HG03521 (cell line): ENCODE measurements around the gene USP28.
"Not testable (repeated sequence)": the region's sequence is repeated elsewhere in the genome, so short reads cannot be mapped to it uniquely, and the experiment has no call there.

Experiments used
- ATAC-seq: cut with Tn5 transposase; IDR thresholded peaks from one replicate; pipeline ENCODE4 v1.9.1; 2021; ENCODE audit warnings: mild to moderate bottlenecking, moderate library complexity; ENCODE audit not compliant: unreplicated experiment

Gene USP28

GRCh38 chr11:113838005-113838404 lies 37.4 kb downstream of the USP28 start:
- ATAC-seq, result no peak

- no peak for ATAC-seq
These were observed 40.1 kb downstream of the USP28 start for GRCh38 chr11:113835306-113835705.

GRCh38 chr11:113833151-113833550 lies 42.2 kb downstream of the USP28 start:
- no peak for ATAC-seq

GRCh38 chr11:113831314-113831713 lies 44.1 kb downstream of the USP28 start:
- ATAC-seq, result peak; percentile 92

GRCh38 chr11:113829751-113830150 lies 45.6 kb downstream of the USP28 start:
- ATAC-seq, result no peak

GRCh38 chr11:113828191-113828590 lies 47.2 kb downstream of the USP28 start:
- ATAC-seq, result no peak

- no peak for ATAC-seq
These were observed 47.9 kb downstream of the USP28 start for GRCh38 chr11:113827477-113827876.

- ATAC-seq, result no peak
These were observed 56.9 kb downstream of the USP28 start for GRCh38 chr11:113818426-113818825.

GRCh38 chr11:113817626-113818025 lies 57.7 kb downstream of the USP28 start:
- ATAC-seq, result no peak

GRCh38 chr11:113817162-113817561 lies 58.2 kb downstream of the USP28 start:
- ATAC-seq, result no peak

GRCh38 chr11:113814181-113814580 lies 61.2 kb downstream of the USP28 start:
- no peak for ATAC-seq

- ATAC-seq, result no peak
These were observed 66.4 kb downstream of the USP28 start for GRCh38 chr11:113808931-113809330.

GRCh38 chr11:113806406-113806805 lies 69.0 kb downstream of the USP28 start:
- no peak for ATAC-seq

GRCh38 chr11:113805640-113806039 lies 69.7 kb downstream of the USP28 start:
- no peak for ATAC-seq

GRCh38 chr11:113802621-113803020 lies 72.8 kb downstream of the USP28 start:
- no peak for ATAC-seq

GRCh38 chr11:113796663-113797259 lies 78.6 kb downstream of the USP28 start:
- peak; percentile 46 for ATAC-seq

- no peak for ATAC-seq
These were observed 85.6 kb downstream of the USP28 start for GRCh38 chr11:113789675-113790320.

GRCh38 chr11:113789016-113789415 lies 86.4 kb downstream of the USP28 start:
- not testable (repeated sequence) for ATAC-seq

- ATAC-seq, result no peak
These were observed 93.2 kb downstream of the USP28 start for GRCh38 chr11:113782134-113782533.

GRCh38 chr11:113781682-113782081 lies 93.7 kb downstream of the USP28 start:
- no peak for ATAC-seq

- ATAC-seq, result no peak
These were observed 95.9 kb downstream of the USP28 start, which contains the start of gene CLDN25 for GRCh38 chr11:113779496-113779895. Gene CLDN25, plus strand, starts transcription at chr11:113779796. Its CDS starts 0 bp downstream, at chr11:113779796.

- no peak for ATAC-seq
These were observed 97.1 kb downstream of the USP28 start for GRCh38 chr11:113778111-113778910.
